HG03045 (cell line): ENCODE measurements around the gene RPGRIP1L.
"Not testable (repeated sequence)": the region's sequence is repeated elsewhere in the genome, so short reads cannot be mapped to it uniquely, and the experiment has no call there.

ENCODE experiments used
- ATAC-seq: cut with Tn5 transposase; IDR thresholded peaks from one replicate; pipeline ENCODE4 v1.9.1; 2021; ENCODE audit warnings: mild to moderate bottlenecking, moderate library complexity; ENCODE audit not compliant: unreplicated experiment

Gene RPGRIP1L

GRCh38 chr16:53713403-53714204 is 9.9 kb upstream of the RPGRIP1L start:
- no peak for ATAC-seq

GRCh38 chr16:53712065-53712464 is 8.4 kb upstream of the RPGRIP1L start:
- ATAC-seq: no peak

- ATAC-seq: no peak
These were observed 7.7 kb upstream of the RPGRIP1L start for GRCh38 chr16:53711390-53711789.

GRCh38 chr16:53708490-53708889 is 4.8 kb upstream of the RPGRIP1L start:
- no peak for ATAC-seq

DNA sequence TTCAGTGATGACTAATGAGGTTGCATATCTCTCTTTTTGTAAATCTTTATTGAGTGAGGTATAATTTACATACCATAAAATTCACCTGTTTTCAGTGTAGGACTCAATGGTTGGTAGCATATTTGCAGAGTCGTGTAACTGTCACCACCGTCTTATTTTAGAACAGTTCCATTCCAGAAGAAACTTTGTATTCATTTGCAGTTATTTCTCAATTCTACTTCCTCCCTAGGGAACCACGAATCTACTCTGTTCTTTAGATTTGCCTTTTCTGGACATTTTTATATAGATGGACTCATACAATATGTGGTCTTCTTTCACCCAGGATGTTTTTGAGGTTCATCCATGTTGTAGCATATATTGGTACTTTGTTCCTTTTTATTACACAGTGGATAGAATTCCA is 4.0 kb upstream of the RPGRIP1L start:
- ATAC-seq: no peak

GRCh38 chr16:53704445-53704813 is 770 bp upstream of the RPGRIP1L start:
- ATAC-seq: no peak

DNA sequence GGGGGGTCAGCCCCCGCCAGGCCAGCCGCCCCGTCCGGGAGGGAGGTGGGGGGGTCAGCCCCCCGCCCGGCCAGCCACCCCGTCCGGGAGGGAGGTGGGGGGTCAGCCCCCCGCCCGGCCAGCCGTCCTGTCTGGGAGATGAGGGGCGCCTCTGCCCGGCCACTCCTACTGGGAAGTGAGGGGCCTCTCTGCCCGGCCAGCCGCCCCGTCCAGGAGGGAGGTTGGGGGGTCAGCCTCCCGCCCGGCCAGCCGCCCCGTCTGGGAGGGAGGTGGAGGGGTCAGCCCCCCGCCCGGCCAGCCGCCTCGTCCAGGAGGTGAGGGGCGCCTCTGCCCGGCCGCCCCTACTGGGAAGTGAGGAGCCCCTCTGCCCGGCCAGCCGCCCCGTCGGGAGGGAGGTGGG is 5.4 kb downstream of the RPGRIP1L start:
- not testable (repeated sequence) for ATAC-seq

GRCh38 chr16:53695070-53695469 is 8.6 kb downstream of the RPGRIP1L start:
- ATAC-seq: no peak

GRCh38 chr16:53693320-53693719 is 10.3 kb downstream of the RPGRIP1L start:
- ATAC-seq: no peak

- no peak for ATAC-seq
These were observed 11.5 kb downstream of the RPGRIP1L start for GRCh38 chr16:53692146-53692545.

GRCh38 chr16:53690771-53691170 is 12.9 kb downstream of the RPGRIP1L start:
- no peak for ATAC-seq

DNA sequence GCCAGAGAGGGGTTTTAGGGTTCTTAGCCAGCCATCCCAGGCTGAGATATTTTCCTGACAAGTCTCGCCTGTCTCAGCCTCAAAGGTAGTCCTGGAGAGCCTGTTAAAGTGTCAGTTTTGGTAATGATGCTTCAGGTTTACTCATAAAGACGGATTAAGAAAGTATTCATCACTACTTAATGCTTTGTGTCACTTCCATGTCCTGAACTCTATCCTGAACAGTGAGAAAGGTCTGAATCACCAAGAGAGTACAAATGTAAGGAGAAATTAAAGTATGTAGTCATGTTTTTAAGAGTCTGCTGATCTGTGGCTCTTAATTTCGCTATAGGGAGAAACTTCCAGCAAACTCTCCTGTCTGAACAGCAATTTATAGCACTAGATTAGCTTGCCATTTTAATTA is 14.0 kb downstream of the RPGRIP1L start:
- ATAC-seq: no peak

DNA sequence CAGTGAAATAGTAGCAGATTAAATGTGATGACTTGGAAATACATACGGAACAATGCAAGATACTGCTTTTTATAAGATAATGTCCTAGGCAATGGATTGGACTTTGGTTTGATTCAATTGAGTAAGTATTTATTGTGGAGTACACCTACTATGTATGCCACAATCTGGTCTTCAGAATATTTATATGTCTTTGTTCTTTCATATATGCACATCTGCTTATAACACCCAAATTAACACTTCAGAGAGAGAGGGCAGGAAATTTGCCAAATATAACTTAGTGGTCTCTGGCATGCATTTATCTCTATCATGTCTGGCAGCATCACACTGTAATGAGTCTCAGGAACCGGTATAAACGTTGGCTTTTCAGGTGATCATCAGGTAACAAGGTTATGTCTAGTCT is 16.9 kb downstream of the RPGRIP1L start:
- no peak for ATAC-seq

- ATAC-seq: not testable (repeated sequence)
These were observed 18.3 kb downstream of the RPGRIP1L start for GRCh38 chr16:53685334-53685733.

GRCh38 chr16:53681354-53681753 is 22.3 kb downstream of the RPGRIP1L start:
- ATAC-seq: no peak

DNA sequence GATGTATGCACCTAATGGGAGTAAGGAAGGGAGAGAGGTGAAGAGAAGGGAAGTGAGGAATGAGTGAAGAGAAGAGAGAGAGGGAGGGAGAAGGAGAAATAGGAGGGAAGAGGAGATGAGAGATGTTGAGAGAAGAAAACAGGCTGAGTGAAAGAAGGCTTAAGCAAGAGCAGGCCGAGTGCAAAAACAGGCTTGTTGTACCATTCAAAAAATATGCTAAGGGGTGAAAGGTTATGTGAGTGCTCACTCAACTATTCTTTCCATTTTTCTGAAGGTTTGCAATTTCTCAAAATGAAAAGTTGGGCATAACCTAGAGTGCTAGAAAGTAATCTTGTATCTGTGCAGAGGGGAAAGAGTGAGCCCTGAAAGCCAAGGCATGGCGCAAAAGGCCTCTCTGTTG is 22.9 kb downstream of the RPGRIP1L start:
- ATAC-seq: no peak

GRCh38 chr16:53678756-53679343 is 24.8 kb downstream of the RPGRIP1L start:
- no peak for ATAC-seq

- no peak for ATAC-seq
These were observed 25.5 kb downstream of the RPGRIP1L start for GRCh38 chr16:53678155-53678554.

- ATAC-seq: no peak
These were observed 30.5 kb downstream of the RPGRIP1L start for GRCh38 chr16:53673189-53673588.

GRCh38 chr16:53672461-53672860 is 31.2 kb downstream of the RPGRIP1L start:
- ATAC-seq: no peak

DNA sequence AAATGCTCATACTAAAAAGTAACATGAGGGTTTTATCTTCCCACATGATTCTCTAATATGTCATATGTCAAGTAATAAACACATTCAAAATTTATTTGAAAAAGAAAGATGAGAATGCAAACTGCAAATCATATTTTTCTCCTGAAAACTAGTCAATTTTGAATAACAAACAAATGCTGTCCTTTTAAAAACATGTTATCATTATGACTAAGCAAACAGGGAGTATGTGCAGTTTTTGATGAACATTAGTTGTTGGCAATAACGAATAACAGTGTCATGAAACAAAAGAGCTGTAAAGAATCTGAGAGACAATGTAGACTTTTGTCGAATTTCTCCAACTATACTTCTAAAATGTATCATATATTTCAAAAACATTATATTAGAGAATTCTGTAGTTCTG is 34.8 kb downstream of the RPGRIP1L start:
- ATAC-seq: no peak

DNA sequence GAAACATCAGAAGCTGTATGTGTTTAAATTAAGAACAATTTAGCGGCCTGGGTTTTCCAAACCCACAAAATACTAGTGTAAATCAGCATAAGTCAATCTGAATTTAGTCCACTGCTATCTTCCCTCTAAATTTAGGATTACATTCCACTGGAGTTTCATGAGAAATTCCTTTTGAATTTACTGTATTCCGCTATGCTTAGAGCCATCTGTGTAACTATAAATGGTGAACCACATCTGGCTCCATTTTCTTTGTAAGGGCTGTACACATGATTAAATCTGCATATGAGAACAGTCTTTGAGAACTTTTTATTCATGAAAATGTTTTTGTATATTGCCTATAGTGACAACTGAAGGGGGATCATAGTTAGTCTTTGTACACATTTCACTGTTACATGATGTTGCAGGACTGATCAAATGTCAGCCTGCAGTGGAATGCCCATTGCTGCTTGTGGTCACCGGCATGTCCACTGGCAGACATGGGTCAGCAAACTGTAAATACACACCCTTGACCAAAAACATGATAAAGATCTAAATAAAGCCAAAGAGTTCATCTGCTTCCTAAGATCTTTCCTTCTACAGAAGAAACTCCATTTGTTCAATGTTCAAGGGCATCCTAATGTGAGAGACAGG is 36.8 kb downstream of the RPGRIP1L start:
- no peak for ATAC-seq
